Small intestine (tissue), 7 donors: Measurements from ENCODE around the gene GNAS-AS1. TPM values are rescaled to one million over a fixed set of nuclear protein-coding genes. Genes with fewer than 3 reads are reported as not detected.

Experiments
- DNase-seq, 2 donors: peaks; one replicate each; pipeline versions ENCODE4 v3.0.0 to v3.0.0-alpha.2; 2013
- FAIRE-seq: peaks from 2 replicates; lab custom pipeline; 2012; peaks lifted over from hg19 to GRCh38; lab: Jason Lieb, UNC
- H3K27ac ChIP-seq, 3 donors: one replicate each; pipeline ENCODE4 v1.5.1; 2013; ENCODE audit warnings: low read length in 2 of 3, mild to moderate bottlenecking in 2 of 3, control low read depth in 1 of 3, inconsistent platforms in 1 of 3, low read depth in 1 of 3, moderate library complexity in 1 of 3
- H3K27me3 ChIP-seq, 3 donors: one replicate each; pipeline ENCODE4 v1.6.1; 2013; ENCODE audit warnings: low read length in 3 of 3, inconsistent platforms in 1 of 3; ENCODE audit not compliant: control insufficient read depth in 3 of 3, insufficient read depth in 3 of 3
- H3K36me3 ChIP-seq, 3 donors: one replicate each; pipeline ENCODE4 v1.6.1; 2013; ENCODE audit warnings: low read length in 3 of 3, inconsistent platforms in 1 of 3, low read depth in 1 of 3, mild to moderate bottlenecking in 1 of 3, moderate library complexity in 1 of 3; ENCODE audit not compliant: control insufficient read depth in 3 of 3, insufficient read depth in 2 of 3
- H3K4me1 ChIP-seq, 3 donors: one replicate each; pipeline ENCODE4 v1.6.1; 2013; ENCODE audit warnings: low read length in 2 of 3, inconsistent platforms in 1 of 3, low read depth in 1 of 3, mild to moderate bottlenecking in 1 of 3, moderate library complexity in 1 of 3; ENCODE audit not compliant: control insufficient read depth in 3 of 3, insufficient read depth in 2 of 3
- H3K4me3 ChIP-seq, 3 donors: one replicate each; pipeline ENCODE4 v1.5.1; 2013; ENCODE audit warnings: low read length in 3 of 3, control low read depth in 1 of 3, inconsistent platforms in 1 of 3, low read depth in 1 of 3, mild to moderate bottlenecking in 1 of 3, moderate library complexity in 1 of 3
- H3K9me3 ChIP-seq, 2 donors: one replicate each; pipeline ENCODE4 v1.6.1; 2013; ENCODE audit warnings: low read depth in 1 of 2, low read length in 1 of 2; ENCODE audit not compliant: control insufficient read depth in 2 of 2, insufficient read depth in 1 of 2
- WGBS, 3 donors: extraction: QIAGEN DNeasy Blood & Tissue Kit; methylation state at CpG; one replicate each; pipeline ENCODE4 v1.1.7; 2013; 5-methylcytosine and 5-hydroxymethylcytosine counted together
- polyA plus RNA-seq, 4 donors: library from polyadenylated mRNA; stranded (reverse) in 3 of 4; unstranded in 1 of 4; fragments of 200-250 nt in 3 of 4; fragments of 120-200 nt in 1 of 4; gene quantifications; one replicate each; pipeline versions ENCODE4 v1.2.1 to v1.2.3, GENCODE V29; 2013
- donor health status: healthy with polysubstance abuse.
- donor health status: control.
- donor health status: control.
- donor health status: Bipolar disorder and iron deficiency.
- donor health status: healthy.

The GNAS-AS1 gene
- polyA plus RNA-seq, 4 donors = 0.37 to 0.38 TPM; not detected in 2

DNA sequence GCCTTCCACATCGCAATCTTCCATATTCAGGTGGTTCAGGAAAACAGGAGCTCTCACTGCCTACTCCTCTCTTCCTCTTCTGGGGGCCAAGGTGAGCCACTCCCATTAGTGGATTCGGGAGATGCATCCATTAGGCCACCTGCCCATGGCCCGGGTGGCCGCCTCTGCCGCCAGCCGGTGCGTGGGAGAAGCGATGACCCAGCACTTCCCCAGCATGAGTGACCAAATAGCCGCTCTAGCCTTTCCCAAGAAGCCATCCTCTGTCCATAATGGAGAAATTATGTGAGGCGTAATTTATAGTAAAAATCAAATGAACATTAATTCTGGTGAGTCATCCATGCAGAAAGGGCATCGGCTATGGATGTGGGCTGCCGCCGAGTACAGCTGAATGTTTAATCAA is 39.4 kb downstream of the GNAS-AS1 start:
- 91 to 94% (median 93%) methylated on average over 13 of the region's 13 CpGs for WGBS, 3 donors
- no peak overlapping the region for H3K4me3 ChIP-seq
- FAIRE-seq = no peak
- no peaks in the 10 kb centered on the region for H3K36me3 ChIP-seq
- no peak overlapping the region for H3K27ac ChIP-seq
- no peaks in the 10 kb centered on the region for H3K27me3 ChIP-seq
- no peak for DNase-seq
- H3K9me3 ChIP-seq = no peaks in the 10 kb centered on the region
- H3K4me1 ChIP-seq = no peaks in the 10 kb centered on the region

DNA sequence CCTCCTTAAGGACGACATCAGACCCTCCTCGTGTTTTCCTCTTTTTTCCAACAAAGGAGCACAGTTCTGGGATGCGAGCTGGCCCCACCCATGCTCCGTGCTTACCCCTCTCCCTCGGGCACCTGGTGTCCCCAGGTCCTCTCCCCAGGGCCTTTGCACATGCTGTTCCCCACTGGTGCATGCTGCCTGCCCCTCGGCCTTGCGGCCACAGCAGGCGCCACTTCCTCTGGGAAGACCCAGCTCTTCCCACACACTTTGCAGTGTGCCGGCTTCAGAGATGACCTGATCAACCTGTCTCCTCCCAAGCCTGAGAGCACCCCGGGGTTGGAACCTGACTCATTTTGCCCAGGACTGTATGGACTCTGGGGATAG is 39.8 kb downstream of the GNAS-AS1 start:
- no peaks in the 10 kb centered on the region for H3K4me1 ChIP-seq
- no peaks in the 10 kb centered on the region for H3K27me3 ChIP-seq
- FAIRE-seq (no peak), DNase-seq (no peak)
- no peaks in the 10 kb centered on the region for H3K36me3 ChIP-seq
- WGBS, 3 donors = 84 to 87% (median 85%) methylated on average over 10 of the region's 10 CpGs
- H3K9me3 ChIP-seq = no peaks in the 10 kb centered on the region
- no peak overlapping the region for H3K4me3 ChIP-seq
- no peak overlapping the region for H3K27ac ChIP-seq

DNA sequence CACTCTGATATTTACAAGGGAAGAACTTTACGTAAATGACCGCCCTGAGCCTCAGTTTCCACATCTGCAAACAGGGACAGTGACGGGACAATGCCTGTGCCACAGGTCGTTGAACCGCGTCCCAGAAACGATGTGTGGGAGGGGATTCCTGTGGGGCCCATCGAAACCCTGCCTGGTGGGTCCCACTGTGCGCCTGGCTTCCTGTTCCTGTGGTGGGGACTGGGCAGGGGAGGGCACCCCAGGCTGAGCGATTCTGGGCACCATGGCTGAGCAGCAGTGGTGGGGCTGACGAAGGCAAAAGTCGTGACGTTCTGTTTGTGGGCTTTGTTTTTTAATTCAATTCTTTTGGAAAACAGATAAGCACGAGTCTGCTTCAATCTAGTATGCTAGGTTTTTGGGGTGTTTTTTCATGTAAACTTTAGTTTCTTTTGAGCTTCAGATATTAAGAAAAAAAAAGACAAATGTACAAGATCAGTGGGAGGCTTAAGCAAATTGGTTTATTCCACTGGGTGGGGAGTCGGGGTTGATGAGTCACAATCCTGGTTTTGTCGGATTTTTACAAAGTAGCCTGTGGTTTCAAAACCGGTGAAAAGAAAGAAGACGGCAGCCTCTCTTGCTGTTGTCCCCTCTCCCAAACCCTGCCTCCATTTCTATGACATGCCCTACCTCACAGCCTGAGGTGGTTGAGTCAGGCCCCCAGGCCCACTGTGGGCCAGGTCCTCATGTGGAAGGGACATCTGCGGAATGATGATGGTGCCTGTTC is 40.4 kb downstream of the GNAS-AS1 start:
- no peak overlapping the region for H3K27ac ChIP-seq
- DNase-seq (no peak), FAIRE-seq (no peak)
- H3K27me3 ChIP-seq = no peaks in the 10 kb centered on the region
- WGBS, 3 donors = 66 to 80% (median 77%) methylated on average over 19 of the region's 19 CpGs
- H3K4me1 ChIP-seq = no peaks in the 10 kb centered on the region
- H3K4me3 ChIP-seq = no peak overlapping the region
- no peaks in the 10 kb centered on the region for H3K36me3 ChIP-seq
- no peaks in the 10 kb centered on the region for H3K9me3 ChIP-seq

DNA sequence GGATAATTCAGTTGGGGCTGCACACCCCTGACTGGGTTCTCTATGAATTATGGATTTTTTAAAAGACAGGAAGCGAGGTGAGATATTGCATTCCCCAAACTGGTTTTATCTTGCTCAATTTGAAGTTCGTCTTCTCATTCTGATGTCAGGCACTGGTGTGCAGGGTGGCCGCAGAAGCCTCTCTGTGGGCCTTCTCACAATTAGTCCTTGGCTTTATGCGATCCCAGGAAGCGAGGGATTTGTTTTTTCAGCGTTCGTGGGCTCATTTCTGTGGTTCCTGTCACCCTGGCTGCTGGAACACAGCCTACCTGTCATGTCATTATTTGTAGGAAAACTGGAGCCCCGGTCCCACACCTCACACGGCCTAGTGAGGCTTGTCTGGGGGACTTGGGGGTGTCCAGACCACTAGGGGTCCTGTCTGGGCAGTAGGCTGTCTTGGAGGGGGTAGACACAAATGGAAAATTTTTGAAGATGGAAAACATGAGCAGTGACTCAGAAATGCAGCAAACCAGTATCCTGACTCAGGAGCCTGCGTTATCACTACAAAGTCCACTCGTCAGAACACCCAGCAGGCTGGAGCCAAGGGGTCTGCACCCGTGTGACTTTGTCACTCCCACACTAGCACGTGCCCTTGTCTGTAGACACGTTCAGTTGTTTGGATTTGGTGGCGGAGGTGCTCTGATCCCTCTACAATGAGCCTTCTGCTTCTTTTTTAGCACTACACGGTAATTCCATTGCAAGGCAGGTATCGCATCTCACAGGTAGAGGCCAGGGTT is 42.2 kb downstream of the GNAS-AS1 start:
- Histone ChIP-seq H3K36me3 (no peaks in the 10 kb centered on the region), H3K4me1 (no peaks in the 10 kb centered on the region), H3K4me3 (no peak overlapping the region), H3K27me3 (no peaks in the 10 kb centered on the region), H3K27ac (no peak overlapping the region), H3K9me3 (no peaks in the 10 kb centered on the region)
- DNase-seq (no peak), FAIRE-seq (no peak)
- WGBS, 3 donors = 68 to 69% (median 69%) methylated on average over 17 of the region's 17 CpGs

DNA sequence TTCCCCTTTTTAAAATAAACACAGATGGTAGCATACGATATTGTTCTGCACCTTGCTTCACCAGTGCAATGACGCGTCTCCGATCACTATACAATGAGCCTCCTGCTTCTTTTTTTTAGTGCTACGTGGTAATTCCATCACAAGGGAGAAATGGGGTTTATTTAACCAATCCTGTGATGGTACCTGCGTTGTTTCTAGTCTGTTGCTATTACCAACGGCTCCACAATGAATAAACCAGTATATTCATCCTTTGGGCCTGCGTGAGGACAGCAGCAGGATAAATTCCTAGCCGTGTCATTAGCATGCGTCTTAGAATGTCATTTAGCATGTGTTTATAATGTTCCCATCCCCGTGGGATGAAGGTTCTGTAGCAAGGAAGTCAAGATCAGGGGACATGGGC is 42.9 kb downstream of the GNAS-AS1 start:
- Histone ChIP-seq H3K9me3 (no peaks in the 10 kb centered on the region), H3K27me3 (no peaks in the 10 kb centered on the region), H3K4me1 (no peaks in the 10 kb centered on the region), H3K27ac (no peak overlapping the region), H3K36me3 (no peaks in the 10 kb centered on the region), H3K4me3 (no peak overlapping the region)
- FAIRE-seq (no peak), DNase-seq (no peak)
- WGBS, 3 donors = 81 to 87% (median 84%) methylated on average over 11 of the region's 11 CpGs

DNA sequence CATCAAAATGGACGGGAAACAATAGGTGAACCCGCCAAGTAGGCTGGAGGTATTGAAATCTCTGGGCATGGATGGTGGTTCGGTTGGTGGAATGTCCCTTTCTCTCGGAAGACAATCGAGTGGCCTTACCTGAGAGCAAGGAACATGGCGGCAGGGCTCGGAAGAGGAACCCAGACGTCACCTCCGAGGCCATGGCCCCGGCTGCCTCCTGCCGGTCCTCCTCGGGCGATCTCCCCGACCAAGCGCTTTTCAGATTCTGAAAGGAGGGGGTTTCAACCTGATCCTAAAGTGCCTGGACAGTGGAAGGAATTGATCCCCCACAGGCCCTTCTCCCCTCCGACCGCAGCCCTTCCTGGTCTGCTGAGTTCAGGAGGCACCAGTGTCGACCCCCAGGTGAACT is 47.2 kb downstream of the GNAS-AS1 start:
- Histone ChIP-seq H3K4me1 (no peaks in the 10 kb centered on the region), H3K27ac (no peak overlapping the region), H3K9me3 (no peaks in the 10 kb centered on the region), H3K27me3 (peaks cover 0 to 3% (median 0%) of the 10 kb centered on the region in 3 donors), H3K36me3 (no peaks in the 10 kb centered on the region), H3K4me3 (no peak overlapping the region)
- FAIRE-seq = no peak
- no peak for DNase-seq
- WGBS, 3 donors = 85 to 89% (median 87%) methylated on average over 18 of the region's 18 CpGs

DNA sequence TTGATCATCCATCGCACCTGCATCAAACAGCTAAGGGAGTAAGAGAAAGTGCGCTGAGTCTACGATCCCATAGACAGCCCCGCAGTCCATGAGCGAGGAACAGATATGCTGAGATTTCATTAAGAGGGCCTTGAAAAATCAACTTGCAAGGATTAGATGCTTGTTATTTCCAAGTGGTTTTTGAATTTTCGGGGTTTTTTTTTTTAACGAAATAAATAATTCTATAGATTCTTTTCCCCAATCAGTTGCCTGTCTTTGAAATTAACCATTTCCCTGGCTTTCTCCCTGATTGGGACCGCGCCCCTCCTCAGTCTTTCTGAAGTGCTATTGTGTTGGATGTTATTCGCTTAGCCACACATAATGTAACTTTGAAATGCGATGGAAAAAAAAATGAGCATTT is 48.6 kb downstream of the GNAS-AS1 start:
- Histone ChIP-seq H3K9me3 (no peaks in the 10 kb centered on the region), H3K4me3 (no peak overlapping the region), H3K27ac (no peak overlapping the region), H3K4me1 (no peaks in the 10 kb centered on the region), H3K36me3 (no peaks in the 10 kb centered on the region), H3K27me3 (peaks cover 0 to 3% (median 0%) of the 10 kb centered on the region in 3 donors)
- WGBS, 3 donors = 88 to 91% (median 90%) methylated on average over 11 of the region's 11 CpGs
- no peak for DNase-seq
- FAIRE-seq = no peak

DNA sequence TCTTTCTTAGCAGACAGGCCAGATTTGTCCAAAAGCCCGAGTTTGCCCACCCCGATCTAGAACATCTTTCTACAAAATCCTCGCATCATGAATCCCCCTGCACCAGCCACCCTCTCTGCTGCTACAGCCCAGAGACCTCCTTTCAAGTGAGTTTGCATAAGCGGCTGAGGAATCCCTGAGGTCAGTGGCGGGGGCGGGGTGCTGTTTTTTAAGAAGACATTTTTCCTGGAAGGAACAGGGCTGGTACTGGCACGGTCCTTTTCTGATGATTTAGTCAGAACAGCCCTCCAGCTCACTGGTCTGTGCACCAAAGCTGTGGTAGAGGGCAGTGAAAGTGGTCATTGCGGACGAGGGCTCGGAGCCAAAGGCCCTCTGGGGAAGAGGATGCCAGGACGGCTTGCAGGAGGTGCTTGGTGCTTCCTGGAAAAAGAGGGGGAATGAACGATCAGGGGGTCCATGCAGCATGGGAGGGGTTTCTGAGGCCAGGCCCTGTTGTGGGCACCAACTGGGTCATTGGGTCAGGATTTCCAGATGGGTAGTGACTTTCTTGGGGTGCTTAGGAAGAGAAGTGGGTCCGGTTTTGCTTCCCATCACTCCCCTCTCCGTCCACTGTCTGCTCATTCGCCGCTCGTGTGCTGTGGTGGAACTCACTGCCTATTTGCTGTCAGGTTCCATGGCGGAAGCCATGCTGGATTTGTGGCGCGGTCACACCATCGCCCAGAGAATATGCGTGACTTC is 50.4 kb downstream of the GNAS-AS1 start:
- 70 to 76% (median 74%) methylated on average over 22 of the region's 22 CpGs for WGBS, 3 donors
- H3K27ac ChIP-seq = no peak overlapping the region
- no peaks in the 10 kb centered on the region for H3K36me3 ChIP-seq
- no peak overlapping the region for H3K4me3 ChIP-seq
- H3K27me3 ChIP-seq = peaks cover 0 to 3% (median 0%) of the 10 kb centered on the region in 3 donors
- H3K4me1 ChIP-seq = no peaks in the 10 kb centered on the region
- FAIRE-seq (no peak), DNase-seq (no peak)
- no peaks in the 10 kb centered on the region for H3K9me3 ChIP-seq
